GM21723 (cell line): ENCODE data around the gene GPC5.

ENCODE experiments used
- ATAC-seq: cut with Tn5 transposase; IDR thresholded peaks from one replicate; pipeline ENCODE4 v1.9.1; 2021; ENCODE audit warnings: mild to moderate bottlenecking, moderate library complexity; ENCODE audit not compliant: unreplicated experiment

Gene GPC5

DNA sequence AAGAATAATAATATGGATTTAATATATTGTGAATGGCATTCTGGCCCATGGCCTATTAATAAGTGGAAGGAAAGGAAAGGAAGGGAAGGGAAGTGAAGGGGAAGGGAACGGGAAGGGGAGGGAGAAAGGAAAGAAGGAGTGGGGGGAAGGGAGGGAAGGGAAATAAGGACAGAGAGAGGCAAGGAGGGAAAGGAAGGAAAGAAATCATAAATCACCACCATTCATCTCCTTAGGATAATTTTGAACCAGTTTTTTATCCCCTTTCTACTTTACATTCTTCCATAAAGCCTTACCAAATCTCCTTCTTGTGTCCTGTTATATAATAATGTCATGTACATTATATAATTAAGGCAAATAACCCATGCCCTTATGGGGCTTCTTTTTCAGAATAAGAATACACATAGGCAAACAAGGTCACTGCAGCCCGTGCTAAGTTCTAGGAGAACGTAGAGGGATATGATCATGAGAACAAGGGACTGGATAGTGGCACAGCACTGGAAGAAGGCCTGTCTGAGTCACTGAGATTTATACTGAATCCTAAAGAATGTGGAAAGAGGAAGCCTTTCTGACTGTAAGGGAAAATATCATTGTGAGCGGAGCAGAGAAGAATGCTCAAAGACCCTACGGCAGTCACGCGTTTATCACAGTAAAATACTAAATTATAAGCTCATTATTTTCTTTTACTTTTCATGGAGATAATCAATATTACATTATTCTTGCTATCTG is 1383.7 kb downstream of the GPC5 start:
- no peak for ATAC-seq

DNA sequence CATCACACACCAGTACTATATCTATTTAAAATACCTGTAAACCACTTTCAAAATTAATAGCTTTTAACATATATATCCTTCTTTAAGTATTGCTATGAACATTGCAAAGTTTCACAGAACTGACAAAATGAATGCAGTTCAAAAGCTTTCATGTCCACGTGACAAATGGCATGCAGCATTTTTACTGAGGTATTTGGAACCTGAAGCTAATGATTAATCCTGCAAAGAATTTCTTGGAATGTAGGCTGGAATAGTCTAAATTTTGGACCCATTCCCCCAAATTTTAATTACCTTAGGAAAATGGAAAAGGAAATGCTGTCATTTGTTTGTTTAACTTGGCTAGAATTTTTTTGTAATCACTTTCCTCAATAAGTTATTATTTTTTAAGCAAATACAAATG is 1404.4 kb downstream of the GPC5 start:
- no peak for ATAC-seq

DNA sequence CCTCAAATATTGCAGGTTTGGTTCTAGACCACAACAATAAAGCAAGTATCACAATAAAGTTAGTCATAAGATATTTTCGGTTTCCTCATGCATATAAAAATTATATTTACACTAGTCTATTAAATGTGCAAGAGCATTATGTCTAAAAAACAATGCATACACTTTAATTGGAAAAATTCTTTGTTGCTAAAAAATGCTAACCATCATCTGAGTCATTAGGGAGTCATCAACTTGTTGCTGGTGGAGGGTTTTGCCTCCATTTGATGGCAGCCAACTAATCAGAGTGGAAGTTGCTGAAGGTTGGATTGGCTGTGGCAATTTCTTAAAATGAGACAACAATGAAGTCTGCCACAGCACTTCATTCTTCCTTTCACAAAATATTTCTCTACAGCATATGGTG is 1405.9 kb downstream of the GPC5 start:
- ATAC-seq: no peak

DNA sequence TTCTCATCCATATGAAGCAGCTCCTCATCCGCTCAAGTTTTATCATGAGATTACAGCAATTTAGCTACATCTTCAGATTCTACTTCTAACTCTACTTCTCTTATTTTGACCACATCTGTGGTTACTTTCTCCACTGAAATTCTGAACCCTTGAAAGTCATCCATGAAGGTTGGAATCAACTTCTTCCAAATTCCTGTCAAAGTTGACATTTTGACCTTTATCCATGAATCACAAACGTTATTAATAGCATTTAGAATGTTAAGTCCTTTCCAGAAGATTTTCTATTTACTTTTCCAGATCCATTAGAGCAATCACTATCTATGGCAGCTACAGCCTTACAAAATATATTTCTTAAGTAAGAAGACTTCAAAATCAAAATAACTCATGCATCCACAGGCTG is 1406.5 kb downstream of the GPC5 start:
- no peak for ATAC-seq

DNA sequence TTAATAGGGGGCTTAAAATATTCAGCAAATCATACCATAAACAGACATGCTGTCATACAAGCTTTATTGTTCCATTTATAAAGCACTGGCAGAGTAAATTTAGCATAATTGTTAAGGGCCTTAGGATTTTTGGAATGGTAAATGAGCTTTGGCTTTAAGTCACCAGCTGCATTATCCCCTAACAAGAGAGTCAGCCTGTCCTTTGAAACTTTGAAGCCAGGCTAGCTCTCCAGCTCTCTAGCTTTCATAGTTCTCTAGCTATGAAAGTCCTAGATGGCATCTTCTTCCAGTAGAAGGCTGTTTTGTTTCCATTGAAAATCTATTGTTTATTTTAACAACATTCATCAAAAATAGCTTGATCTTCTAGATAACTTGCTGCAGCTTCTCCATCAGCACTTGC is 1407.3 kb downstream of the GPC5 start:
- ATAC-seq: no peak

DNA sequence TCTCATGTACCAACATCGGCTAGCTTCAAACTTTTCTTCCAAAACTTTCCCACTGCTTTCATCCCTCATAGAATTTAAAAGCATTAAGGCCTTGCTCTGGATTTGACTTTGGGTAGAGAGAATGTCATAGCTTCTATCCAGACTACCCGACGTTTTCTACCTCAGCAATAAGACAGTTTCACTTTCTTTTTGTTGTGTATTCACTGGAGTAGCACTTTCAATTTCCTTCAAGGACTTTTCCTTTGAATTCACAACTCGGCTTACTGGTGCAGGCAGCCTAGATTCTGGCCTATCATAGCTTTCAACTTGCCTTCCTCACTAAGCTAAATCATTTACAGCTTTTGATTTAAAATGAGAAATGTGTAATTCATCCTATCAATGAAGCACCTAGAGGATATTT is 1407.8 kb downstream of the GPC5 start:
- ATAC-seq: peak; percentile 65

DNA sequence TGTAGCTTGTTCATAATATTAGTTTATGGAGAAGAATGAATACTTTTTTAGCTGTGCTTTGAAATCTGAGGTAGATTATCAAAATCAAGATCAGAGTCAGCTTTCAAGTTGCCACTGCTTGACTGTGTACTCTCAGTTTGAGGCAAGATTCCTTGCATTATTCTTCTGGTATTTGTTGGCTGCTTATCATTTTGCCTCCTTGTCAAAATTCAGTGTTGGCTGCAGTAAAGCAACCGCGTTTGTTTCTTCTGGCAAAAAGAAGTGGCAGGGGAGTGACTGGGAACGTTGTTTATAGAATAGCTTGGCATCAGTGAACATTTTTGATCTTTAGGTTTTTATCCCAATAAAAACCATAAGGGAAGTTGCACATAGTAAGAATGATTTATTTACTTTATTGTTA is 1408.9 kb downstream of the GPC5 start:
- ATAC-seq: no peak

DNA sequence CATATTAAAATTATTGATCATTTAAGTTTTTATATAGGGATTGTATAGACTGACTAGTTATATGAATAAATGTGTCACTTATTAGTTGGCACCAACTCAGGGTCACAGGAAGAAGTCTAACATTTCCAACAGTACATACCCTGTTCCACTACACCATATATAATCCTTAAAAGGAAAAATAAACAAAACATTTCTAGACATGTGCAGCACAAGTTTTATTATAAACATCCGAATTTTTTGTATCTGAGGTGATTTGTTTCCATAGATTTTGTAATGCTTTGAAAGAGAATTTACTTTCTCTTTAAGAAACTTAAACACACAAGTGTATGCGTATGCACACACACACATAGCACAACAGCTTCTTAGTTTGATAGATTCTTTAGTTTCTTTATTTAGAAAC is 1409.5 kb downstream of the GPC5 start:
- no peak for ATAC-seq

DNA sequence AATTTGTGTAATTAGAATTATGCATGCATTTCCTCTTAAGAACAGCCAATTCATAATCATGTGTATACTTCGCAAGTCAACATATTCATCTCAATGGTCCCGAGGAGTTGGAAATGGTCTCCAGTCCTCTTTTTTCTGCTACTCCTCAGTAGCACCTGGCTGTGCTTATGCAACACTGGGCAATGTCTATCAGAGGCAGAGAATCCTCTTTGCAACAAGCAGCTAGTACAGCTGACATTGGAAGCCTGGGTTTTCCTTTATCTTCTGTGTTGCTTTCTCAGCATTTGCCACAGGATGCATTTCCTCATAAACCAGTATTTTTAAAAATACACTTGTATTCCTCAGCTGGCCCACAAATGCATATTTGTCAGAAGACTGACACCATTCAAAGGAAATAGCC is 1422.9 kb downstream of the GPC5 start:
- ATAC-seq: no peak

DNA sequence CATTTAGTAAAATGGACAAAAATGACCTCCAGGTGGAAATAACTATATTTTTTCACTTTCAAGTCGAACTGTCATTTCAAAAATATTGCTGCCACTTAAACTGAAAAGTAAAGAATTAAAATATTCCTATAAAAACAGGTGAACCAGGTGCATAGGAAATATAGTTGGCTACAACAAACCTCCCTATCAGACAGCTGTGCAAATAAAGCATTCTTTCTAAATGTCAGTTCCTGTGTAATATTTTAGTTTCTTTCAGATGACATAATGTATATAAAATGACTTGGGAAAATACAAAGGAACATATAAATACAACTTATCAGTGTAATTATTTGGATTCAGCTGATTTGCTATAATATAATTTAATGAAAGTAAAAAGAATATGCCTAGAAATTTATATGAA is 1424.6 kb downstream of the GPC5 start:
- no peak for ATAC-seq

DNA sequence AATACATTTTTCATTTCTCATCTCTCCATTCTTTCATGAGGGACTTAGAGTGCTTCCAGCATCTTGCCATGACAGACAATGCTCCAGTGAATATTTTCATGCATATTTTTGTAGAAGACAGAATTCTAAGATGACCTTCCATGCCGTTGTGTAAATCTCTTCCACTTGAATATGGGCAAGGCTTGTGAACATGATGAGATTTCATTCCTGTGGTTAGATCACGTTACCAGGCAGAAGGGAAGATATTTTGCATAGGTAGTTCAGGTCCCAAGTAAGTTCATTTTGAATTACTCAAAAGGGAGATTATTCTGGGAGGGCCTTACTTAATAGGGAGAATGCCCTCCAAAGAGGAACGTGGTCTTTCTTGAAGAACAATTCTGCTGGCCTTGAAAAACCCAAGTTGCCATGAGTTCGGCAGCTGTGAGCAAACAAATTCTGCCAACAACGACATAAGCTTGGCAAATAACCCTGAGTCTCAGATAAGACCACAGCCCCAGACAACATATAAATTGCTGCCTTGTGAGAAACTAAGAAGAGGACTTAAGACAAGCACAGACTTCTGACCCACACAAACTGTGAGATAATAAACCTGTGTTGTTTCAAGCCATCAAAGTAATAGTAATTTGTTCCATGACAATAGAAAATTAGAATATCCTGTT is 1427.6 kb downstream of the GPC5 start:
- no peak for ATAC-seq

DNA sequence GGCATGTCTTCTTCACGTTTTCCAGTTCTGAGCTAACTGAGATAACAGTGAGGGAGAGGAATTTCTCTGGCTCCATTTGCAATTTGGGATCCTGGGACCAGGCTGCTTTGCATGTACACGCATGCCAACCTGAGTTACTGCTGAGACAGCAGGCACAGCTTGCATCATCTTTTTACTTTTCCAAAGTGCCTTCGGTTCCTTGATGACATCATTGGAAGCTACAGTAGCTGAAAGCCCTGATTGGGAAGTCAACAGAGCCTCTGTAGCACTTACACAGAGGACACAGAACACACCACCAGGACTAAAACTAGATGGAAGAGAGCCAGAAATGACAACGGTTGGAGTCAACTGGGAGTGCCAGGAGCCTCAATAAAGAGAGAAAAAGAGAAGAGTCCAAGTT is 1429.1 kb downstream of the GPC5 start:
- ATAC-seq: no peak

DNA sequence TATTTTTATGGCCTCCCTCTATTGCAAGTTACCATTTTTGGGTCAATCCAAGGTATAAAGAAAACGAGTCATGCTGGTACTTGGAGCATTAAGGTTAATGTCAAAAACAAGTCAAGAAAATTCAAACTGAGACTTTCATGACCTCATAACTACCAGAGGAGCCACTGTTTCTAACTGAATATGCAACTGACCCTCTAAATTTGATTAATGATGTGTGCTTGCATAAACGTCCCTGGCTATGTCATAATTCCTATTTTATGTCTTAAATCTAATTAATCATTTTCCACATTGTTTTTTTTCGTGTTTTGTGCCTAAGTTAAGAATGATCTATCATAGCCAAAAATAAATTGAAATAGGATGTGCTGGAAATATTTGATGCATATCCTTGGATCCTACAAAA is 1431.5 kb downstream of the GPC5 start:
- ATAC-seq: no peak

DNA sequence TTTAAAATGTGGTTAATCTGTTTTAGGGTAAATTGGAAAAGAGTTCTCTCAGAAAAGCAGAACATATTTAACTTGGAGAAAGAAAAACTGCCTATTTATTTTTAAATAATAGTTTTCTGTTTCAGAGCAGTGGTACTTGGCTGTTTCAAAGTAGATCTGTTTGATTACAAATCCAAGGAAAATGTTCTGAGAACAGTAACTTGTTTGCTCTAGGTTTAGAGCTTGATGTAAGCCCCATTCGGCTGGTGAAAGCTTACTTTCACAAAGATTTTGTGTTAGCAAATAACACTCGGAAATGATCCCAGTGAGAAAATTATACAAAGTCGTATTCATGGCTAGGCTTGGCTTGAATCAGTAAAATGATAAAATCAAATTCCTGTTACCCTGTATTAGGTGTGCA is 1432.4 kb downstream of the GPC5 start:
- no peak for ATAC-seq

DNA sequence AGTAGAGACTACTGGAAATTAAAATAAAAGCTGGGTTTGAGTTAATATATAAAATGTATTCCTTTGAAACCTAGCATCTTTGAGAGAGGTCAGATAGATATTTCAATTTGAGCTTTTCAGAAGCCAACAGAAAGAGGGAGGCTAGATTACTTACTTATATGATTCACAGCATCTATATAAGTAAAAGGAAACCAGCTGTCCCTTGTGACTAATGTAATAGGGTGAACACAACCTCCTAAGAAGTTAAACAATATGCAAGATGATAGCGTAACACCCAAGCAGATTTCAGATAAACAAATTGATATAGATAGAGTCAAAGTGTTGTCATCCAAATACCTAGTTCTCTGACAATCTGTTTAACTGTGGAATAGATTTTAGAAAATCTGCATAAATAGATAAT is 1434.7 kb downstream of the GPC5 start:
- ATAC-seq: no peak

DNA sequence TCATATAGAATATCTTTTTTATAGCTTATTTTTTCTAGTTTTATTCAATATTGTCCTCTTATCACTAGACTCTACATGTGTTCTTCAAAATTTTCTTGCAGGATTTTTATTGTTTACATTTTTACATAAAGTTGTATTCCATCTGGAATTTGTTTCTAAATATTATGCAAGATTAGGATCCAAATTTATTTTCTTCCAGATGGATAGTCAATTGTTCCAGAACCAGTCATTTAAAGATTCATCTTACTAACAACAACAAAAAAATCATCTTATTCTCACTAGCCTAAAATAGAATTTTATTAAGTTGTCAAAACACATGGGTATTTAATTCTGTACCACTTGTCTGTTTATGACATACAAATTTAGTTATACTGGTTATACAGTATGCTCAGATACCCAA is 1437.8 kb downstream of the GPC5 start:
- no peak for ATAC-seq

DNA sequence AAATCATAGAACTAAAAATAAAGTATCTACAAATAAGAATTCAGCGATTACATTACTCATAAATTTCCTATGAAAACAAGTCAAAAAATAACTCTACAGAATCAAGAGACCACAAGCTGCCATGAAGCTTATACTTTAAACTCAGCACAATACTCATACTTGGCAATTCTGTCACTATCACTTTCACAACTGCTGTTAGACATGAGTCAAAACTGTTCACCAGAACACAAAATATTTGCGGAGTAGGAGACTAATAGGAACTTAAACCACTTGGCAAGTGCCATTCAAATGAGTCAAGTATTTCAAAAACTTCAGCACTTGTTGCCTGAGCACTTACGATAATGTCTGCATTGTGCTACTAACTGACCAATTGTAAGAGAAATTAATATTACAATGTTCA is 1440.4 kb downstream of the GPC5 start:
- ATAC-seq: no peak

DNA sequence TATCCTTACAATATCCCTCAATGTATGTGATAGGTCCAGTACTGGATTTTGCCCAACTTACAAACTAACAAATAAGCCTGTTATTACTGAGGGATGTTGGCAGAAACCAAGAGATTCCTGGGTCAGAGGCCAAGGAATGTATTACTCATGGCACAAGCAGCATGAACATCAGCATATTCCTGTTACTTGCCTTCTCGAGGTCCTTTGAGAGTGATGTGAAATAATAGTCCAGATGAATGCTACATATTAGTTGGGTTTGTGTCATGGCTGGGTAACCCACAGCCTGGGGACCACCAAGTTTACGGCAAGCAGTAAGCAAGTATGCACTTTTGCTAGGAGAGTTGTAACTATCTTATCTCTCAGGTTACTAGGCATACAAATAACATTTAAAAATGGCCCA is 1443.7 kb downstream of the GPC5 start:
- no peak for ATAC-seq

DNA sequence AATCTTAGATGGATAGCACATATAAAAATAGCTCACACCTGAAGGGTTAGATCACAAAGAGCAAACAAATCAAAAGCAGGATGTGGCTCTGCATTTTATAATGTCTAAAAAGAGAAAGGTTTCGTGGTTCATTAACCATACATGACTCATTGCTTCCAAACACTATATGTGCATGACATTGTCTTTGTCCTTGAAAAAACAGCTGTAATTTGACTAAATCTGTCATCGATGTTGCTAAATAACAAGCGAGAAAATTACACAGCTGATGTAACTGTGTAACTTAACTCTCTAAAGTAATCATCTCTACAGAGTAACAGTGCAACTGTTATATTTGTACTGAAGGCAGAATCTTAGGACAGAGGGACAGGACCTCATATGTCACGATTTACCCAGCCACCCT is 1445.1 kb downstream of the GPC5 start:
- no peak for ATAC-seq

DNA sequence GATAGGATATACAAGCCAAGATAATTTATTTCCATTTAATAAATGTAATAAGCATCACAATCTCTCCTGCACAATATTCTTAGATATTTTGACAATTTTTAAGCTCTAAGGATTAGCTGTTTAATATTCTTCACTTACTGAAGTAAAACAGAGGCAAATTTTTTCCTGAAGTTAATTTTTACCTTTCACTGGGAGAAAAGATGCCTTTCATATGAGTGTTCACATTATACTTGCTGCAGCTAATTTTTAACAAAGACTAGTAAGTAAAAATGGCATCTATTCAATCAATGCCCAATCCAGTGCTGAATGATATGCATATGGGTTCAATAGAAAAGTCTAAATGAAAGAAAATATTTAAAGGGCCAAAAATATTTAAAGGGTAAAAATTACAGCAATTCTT is 1451.0 kb downstream of the GPC5 start:
- ATAC-seq: no peak

DNA sequence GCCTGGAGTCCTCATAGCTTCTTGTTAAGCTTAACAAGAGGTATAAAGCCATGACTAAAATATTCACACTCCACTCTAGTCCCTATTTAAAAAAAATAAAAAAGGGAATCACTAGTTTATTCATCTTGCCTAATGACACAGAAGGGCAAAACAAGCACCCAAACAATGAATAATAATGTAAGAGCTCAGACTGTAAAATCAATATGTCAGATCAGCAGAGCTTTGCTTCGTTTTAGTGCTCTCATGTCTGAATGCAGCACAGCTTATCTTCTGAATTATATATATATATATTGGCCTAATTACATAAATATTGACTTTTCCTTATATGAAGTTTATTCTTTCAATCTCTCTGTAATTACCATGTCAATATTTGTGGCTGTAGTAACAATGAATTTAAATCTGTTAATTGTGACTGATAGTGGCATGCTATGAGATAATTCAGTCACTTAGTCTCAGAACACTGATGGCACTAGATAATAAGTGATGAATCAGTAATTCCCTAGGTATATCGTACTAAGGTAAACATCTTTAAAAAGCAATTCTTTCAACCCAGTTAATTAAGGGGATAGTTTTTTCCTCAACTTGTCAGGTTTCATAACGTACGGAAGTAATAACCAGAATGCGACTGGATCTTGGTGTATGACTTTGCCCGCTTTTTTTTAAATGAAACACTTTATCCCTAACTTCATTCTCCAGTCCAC is 1466.3 kb downstream of the GPC5 start:
- no peak for ATAC-seq

DNA sequence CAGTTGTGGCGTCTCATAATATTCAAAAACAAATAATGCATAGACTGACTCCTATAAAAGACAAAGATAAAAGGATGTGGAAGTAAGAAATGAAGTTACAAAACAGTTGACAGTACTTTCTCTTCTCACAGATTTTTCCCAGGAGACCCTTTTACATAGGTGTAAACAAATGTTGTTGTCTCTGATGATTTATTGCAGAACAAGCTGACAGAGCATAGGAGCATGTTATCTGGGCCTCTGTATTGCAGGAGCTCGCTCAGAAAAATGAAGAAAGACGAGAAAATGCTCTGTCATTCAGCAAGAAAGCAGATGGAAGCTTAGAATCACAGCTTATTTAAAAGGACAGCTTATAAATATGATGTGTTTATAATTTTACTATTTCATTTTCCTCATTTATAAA is 1474.6 kb downstream of the GPC5 start:
- no peak for ATAC-seq
